Caco-2 (cell line): ENCODE measurements around the gene MZT2A. TPM values are rescaled to one million over a fixed set of nuclear protein-coding genes. Genes with fewer than 3 reads are reported as not detected.
"Not testable (repeated sequence)": the region's sequence is repeated elsewhere in the genome, so short reads cannot be mapped to it uniquely, and the experiment has no call there.

ENCODE experiments used
- BruUV-seq: library from RNA; stranded (reverse); fragments of 400-500 nt; replicated peaks from 2 replicates; lab custom pipeline; 2021; lab: Mats Ljungman, UMichigan
- CTCF ChIA-PET: fragments of 300-600 bp; sonication (Branson Sonifier 250); formaldehyde crosslinking; loops from one replicate; lab custom pipeline; 2022; ENCODE audit warnings: antibody characterized with exemption; lab: Charles Lee
- POLR2A ChIA-PET: fragments of 300-600 bp; sonication (Branson Sonifier 250); formaldehyde crosslinking; loops from one replicate; lab custom pipeline; 2022; ENCODE audit warnings: antibody characterized with exemption; lab: Charles Lee
- DNase-seq, 2 experiments: peaks; one replicate each; pipeline versions ENCODE4 v3.0.0 to v3.0.0-alpha.2; 2020 to 2022
- H3K27me3 ChIP-seq: replicated peaks from 2 replicates; pipeline ENCODE4 v1.6.0; 2011; ENCODE audit warnings: low read length; ENCODE audit not compliant: control insufficient read depth, insufficient read depth
- H3K36me3 ChIP-seq: 2 replicates; pipeline ENCODE4 v1.5.1; 2011; ENCODE audit warnings: low read length; ENCODE audit not compliant: control insufficient read depth, insufficient read depth
- H3K4me1 ChIP-seq: fragments of 250-450 bp; sonication (Bioruptor Pico); 2 replicates; pipeline ENCODE4 v1.5.1; 2020; ENCODE audit warnings: mild to moderate bottlenecking
- H3K4me3 ChIP-seq: 2 replicates; pipeline ENCODE4 v1.5.1; 2011; ENCODE audit warnings: low read depth, mild to moderate bottlenecking, control low read depth, low read length
- H3K9me3 ChIP-seq: fragments of 250-450 bp; sonication (Bioruptor Pico); 2 replicates; pipeline ENCODE4 v1.5.1; 2020; ENCODE audit warnings: mild to moderate bottlenecking, moderate library complexity
- H3K27ac Mint-ChIP-seq: one replicate; pipeline ENCODE4 v1.8.0; 2022; ENCODE audit warnings: mixed read lengths; ENCODE audit not compliant: unreplicated experiment
- H3K27me3 Mint-ChIP-seq: one replicate; pipeline ENCODE4 v1.8.0; 2022; ENCODE audit warnings: mixed read lengths; ENCODE audit not compliant: insufficient read depth, unreplicated experiment
- H3K36me3 Mint-ChIP-seq: one replicate; pipeline ENCODE4 v1.8.0; 2022; ENCODE audit warnings: mild to moderate bottlenecking, mixed read lengths; ENCODE audit not compliant: insufficient read depth, unreplicated experiment
- H3K4me1 Mint-ChIP-seq: one replicate; pipeline ENCODE4 v1.8.0; 2022; ENCODE audit warnings: low read depth, mixed read lengths; ENCODE audit not compliant: unreplicated experiment
- H3K4me3 Mint-ChIP-seq: one replicate; pipeline ENCODE4 v1.8.0; 2022; ENCODE audit warnings: mild to moderate bottlenecking, moderate library complexity, mixed read lengths; ENCODE audit not compliant: unreplicated experiment
- H3K9me3 Mint-ChIP-seq: one replicate; pipeline ENCODE4 v1.8.0; 2022; ENCODE audit warnings: mixed read lengths; ENCODE audit not compliant: unreplicated experiment
- CTCF ChIP-seq, 2 experiments: fragments of 200-600 bp in 1 of 2; IDR thresholded peaks; 1 replicate in 1 of 2; 2 replicates in 1 of 2; pipeline versions ENCODE4 v1.5.1 to v1.8.0; 2011 to 2022; ENCODE audit warnings: antibody characterized with exemption in 1 of 2, control low read depth in 1 of 2, inconsistent platforms in 1 of 2, low read depth in 1 of 2, low read length in 1 of 2, mild to moderate bottlenecking in 1 of 2, moderate library complexity in 1 of 2; ENCODE audit not compliant: insufficient read depth in 1 of 2, severe bottlenecking in 1 of 2, unreplicated experiment in 1 of 2
- intact Hi-C: fragments of 100-400 bp; cut with micrococcal nuclease; formaldehyde crosslinking; loops from one replicate; pipeline ENCODE4 v1.10.0; 2022; ENCODE audit not compliant: unreplicated experiment
- total RNA-seq: library from RNA; stranded (reverse); gene quantifications from 2 replicates; pipeline ENCODE4 v1.2.3, GENCODE V29; 2022

MZT2A gene
- total RNA-seq, 1 experiment from 2014 or later, result 275 TPM

GRCh38 chr2:131535526-131535925 lies 43.3 kb upstream of the MZT2A start:
- H3K36me3 ChIP-seq, result no peaks in the 10 kb centered on the region
- ChIA-PET CTCF (no interaction called here), POLR2A (no interaction called here)
- intact Hi-C loops, result no loop called here
- Mint-ChIP-seq H3K27ac (no peak overlapping the region), H3K36me3 (no peaks in the 10 kb centered on the region), H3K27me3 (peaks cover 14% of the 10 kb centered on the region), H3K4me3 (no peak overlapping the region), H3K4me1 (no peaks in the 10 kb centered on the region), H3K9me3 (no peaks in the 10 kb centered on the region)
- TF ChIP-seq CTCF (IDR thresholded peaks at IDR 0.05; ENCODE audit: insufficient read depth in 1 of 2, low read depth in 1 of 2, low read length in 1 of 2, severe bottlenecking in 1 of 2, unreplicated experiment in 1 of 2), result no peak
- no peaks in the 10 kb centered on the region for H3K27me3 ChIP-seq
- no TSS peak for BruUV-seq
- DNase-seq, result no peak
- H3K4me3 ChIP-seq, result no peak overlapping the region
- no peaks in the 10 kb centered on the region for H3K4me1 ChIP-seq
- no peaks in the 10 kb centered on the region for H3K9me3 ChIP-seq

- POLR2A ChIA-PET, intact Hi-C loops, H3K27ac Mint-ChIP-seq, H3K9me3 ChIP-seq, CTCF ChIA-PET, H3K36me3 ChIP-seq, H3K27me3 Mint-ChIP-seq, H3K4me3 Mint-ChIP-seq, H3K4me1 ChIP-seq, H3K4me1 Mint-ChIP-seq, H3K27me3 ChIP-seq, DNase-seq, H3K9me3 Mint-ChIP-seq, H3K4me3 ChIP-seq, BruUV-seq, H3K36me3 Mint-ChIP-seq: not testable (repeated sequence)
Measured at GRCh38 chr2:131534965-131535364, 42.8 kb upstream of the MZT2A start.

GRCh38 chr2:131534317-131534672 lies 42.1 kb upstream of the MZT2A start:
- H3K27me3 Mint-ChIP-seq, H3K27ac Mint-ChIP-seq: not testable (repeated sequence)

GRCh38 chr2:131533609-131534316 lies 41.6 kb upstream of the MZT2A start:
- POLR2A ChIA-PET, H3K27me3 Mint-ChIP-seq, H3K36me3 Mint-ChIP-seq, H3K27me3 ChIP-seq, H3K27ac Mint-ChIP-seq, H3K36me3 ChIP-seq, H3K9me3 Mint-ChIP-seq, H3K9me3 ChIP-seq, H3K4me1 Mint-ChIP-seq, H3K4me3 Mint-ChIP-seq, intact Hi-C loops, BruUV-seq, CTCF ChIA-PET, H3K4me3 ChIP-seq, DNase-seq, H3K4me1 ChIP-seq: not testable (repeated sequence)

More at GRCh38 chr2:131534317-131534672, 42.1 kb upstream of the MZT2A start:
- H3K9me3 Mint-ChIP-seq, intact Hi-C loops, H3K36me3 Mint-ChIP-seq, H3K4me3 ChIP-seq, H3K36me3 ChIP-seq, H3K4me3 Mint-ChIP-seq, H3K4me1 Mint-ChIP-seq, POLR2A ChIA-PET, H3K4me1 ChIP-seq, H3K9me3 ChIP-seq, CTCF ChIA-PET, H3K27me3 ChIP-seq, BruUV-seq, DNase-seq: not testable (repeated sequence)

- H3K4me3 ChIP-seq, H3K27me3 Mint-ChIP-seq, H3K27me3 ChIP-seq, H3K9me3 ChIP-seq, H3K27ac Mint-ChIP-seq, intact Hi-C loops, H3K36me3 Mint-ChIP-seq, CTCF ChIA-PET, H3K4me1 Mint-ChIP-seq, H3K4me1 ChIP-seq, H3K4me3 Mint-ChIP-seq, POLR2A ChIA-PET, BruUV-seq, H3K36me3 ChIP-seq, DNase-seq, H3K9me3 Mint-ChIP-seq: not testable (repeated sequence)
Measured at GRCh38 chr2:131532723-131533608, 40.8 kb upstream of the MZT2A start.

GRCh38 chr2:131531547-131532185 lies 39.5 kb upstream of the MZT2A start:
- H3K9me3 Mint-ChIP-seq, H3K36me3 ChIP-seq, intact Hi-C loops, H3K27me3 ChIP-seq, H3K27me3 Mint-ChIP-seq, H3K4me1 ChIP-seq, H3K4me3 Mint-ChIP-seq, H3K4me1 Mint-ChIP-seq, POLR2A ChIA-PET, BruUV-seq, H3K27ac Mint-ChIP-seq, DNase-seq, H3K36me3 Mint-ChIP-seq, CTCF ChIA-PET, H3K9me3 ChIP-seq, H3K4me3 ChIP-seq: not testable (repeated sequence)
